H1 (cell line): ENCODE results near the gene FAM120C. TPM values are rescaled to one million over a fixed set of nuclear protein-coding genes. Genes with fewer than 3 reads are reported as not detected.

Experiments
- HDAC2 ChIP-seq, 2 experiments: fragments of 300-600 bp in 1 of 2; sonication (generic) in 1 of 2; IDR thresholded peaks; 2 replicates each; pipeline ENCODE4 v1.6.1; 2011 to 2012; ENCODE audit warnings: low read depth in 2 of 2, low read length in 2 of 2, mild to moderate bottlenecking in 2 of 2, moderate library complexity in 2 of 2, borderline replicate concordance in 1 of 2, inconsistent platforms in 1 of 2
- RNF2 ChIP-seq: fragments of 200-900, 300-1000 bp; sonication (generic); IDR thresholded peaks from 2 replicates; pipeline ENCODE4 v1.7.1; 2016; ENCODE audit warnings: borderline replicate concordance, low read depth, mild to moderate bottlenecking, antibody characterized with exemption, low read length; ENCODE audit not compliant: poor library complexity, severe bottlenecking; ENCODE audit errors: missing control alignments
- polyA plus RNA-seq, 7 experiments: library from polyadenylated mRNA; depleted of rRNA in 3 of 7; stranded (reverse) in 5 of 7; unstranded in 2 of 7; fragments of >200 nt in 5 of 7; fragments of 200-250 nt in 2 of 7; gene quantifications; 1 replicate in 5 of 7; 2 replicates in 1 of 7; 4 replicates in 1 of 7; pipeline versions ENCODE4 v1.2.1 to v1.2.3, GENCODE V29; 2011 to 2013; ENCODE audit warnings: missing spikeins in 2 of 7, mixed read lengths in 2 of 7
- total RNA-seq: library from RNA; stranded (reverse); fragmentation: NEBNext Ultra II Directional; extraction: Animal tissue kit (Norgen Biotek cat#: 25700); gene quantifications from 2 replicates; pipeline ENCODE4 v1.2.1, GENCODE V29; 2021

Gene FAM120C
- total and polyA plus RNA-seq, 2 of the 8 experiments (the other 6 are each of a cell fraction or from before 2014, with no cell fraction given), result 4.4 to 8.1 TPM

DNA sequence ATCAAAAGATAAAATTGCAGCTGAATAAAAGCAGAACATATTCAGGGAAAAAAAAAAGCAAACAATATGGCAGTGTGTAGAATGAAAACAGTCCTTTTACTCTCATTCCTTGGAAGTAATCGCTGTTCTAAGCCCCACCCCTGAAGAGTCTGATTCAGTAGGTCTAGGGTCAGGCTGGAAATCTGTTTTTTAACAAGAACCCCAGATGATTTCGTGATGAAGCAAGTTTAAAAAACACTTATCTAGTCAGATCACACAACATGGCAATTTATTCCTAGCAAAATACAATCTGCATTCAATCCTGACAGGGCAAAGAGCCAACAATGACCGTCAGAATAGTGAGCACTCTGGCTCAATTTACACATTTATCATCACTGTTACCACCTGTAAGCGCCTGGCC lies 16.1 kb downstream of the FAM120C start (continued):
- TF ChIP-seq HDAC2 (IDR thresholded peaks at IDR 0.05; ENCODE audit: borderline replicate concordance in 1 of 2, low read depth in 2 of 2, low read length in 2 of 2) (no peak), RNF2 (no peak)
